Breast epithelium (tissue), 3 donors: ENCODE data around the gene PAFAH1B1.

ENCODE experiments used
- POLR2A ChIP-seq: fragments of 450-650 bp; IDR thresholded peaks from one replicate; pipeline ENCODE4 v1.6.1; 2016; ENCODE audit warnings: antibody characterized with exemption, mild to moderate bottlenecking, moderate library complexity
- TF ChIP-seq, protein P1 (sequence below), 3 donors: fragments of 450-650 bp; IDR thresholded peaks; one replicate each; pipeline ENCODE4 v1.5.1; 2016 to 2017; ENCODE audit warnings: antibody characterized with exemption in 3 of 3, mild to moderate bottlenecking in 3 of 3, moderate library complexity in 3 of 3

DNA sequence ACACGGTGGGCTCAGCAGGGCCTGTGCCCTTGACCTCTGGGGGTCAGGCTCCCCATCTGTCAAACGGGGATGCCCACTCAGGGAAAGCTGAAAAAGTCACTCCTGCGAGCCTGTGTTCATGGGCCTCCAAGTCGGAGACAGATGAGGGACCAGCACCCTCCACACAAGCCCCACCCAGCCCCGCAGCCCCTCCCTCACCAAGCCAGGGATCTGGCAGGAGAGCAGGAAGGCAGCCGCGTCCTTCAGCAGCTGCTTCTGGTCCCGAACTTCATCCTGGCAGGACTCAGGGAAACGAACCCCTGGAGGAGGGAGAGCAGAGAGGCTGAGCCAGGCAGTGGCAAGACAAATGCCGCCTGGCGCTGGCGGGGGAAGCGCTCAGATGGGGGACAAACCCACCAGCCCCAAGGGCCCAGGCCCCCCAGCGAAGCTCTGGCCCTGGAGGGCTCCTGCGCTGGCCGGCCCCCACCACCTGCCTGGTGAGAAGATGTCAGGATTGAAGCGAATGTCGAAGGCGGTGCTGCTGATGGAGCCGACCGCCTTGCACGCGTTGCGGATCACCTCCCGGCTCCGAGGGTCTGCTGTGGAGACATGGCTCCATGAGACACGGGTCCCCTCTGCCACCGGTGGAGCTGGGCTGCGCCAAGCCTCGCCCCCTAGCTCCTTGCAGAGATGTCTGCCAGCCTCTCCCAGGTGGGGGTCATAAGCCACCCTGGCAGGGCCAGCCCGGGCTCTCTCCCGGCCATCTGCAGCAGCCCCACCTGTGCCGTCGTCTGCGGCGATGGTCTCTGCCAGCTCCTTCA is 102.7 kb downstream of the PAFAH1B1 start:
- TF ChIP-seq, protein P1, sequence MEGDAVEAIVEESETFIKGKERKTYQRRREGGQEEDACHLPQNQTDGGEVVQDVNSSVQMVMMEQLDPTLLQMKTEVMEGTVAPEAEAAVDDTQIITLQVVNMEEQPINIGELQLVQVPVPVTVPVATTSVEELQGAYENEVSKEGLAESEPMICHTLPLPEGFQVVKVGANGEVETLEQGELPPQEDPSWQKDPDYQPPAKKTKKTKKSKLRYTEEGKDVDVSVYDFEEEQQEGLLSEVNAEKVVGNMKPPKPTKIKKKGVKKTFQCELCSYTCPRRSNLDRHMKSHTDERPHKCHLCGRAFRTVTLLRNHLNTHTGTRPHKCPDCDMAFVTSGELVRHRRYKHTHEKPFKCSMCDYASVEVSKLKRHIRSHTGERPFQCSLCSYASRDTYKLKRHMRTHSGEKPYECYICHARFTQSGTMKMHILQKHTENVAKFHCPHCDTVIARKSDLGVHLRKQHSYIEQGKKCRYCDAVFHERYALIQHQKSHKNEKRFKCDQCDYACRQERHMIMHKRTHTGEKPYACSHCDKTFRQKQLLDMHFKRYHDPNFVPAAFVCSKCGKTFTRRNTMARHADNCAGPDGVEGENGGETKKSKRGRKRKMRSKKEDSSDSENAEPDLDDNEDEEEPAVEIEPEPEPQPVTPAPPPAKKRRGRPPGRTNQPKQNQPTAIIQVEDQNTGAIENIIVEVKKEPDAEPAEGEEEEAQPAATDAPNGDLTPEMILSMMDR (IDR thresholded peaks at IDR 0.05) = no peak
- TF ChIP-seq POLR2A = no peak
